B cell (primary cell): ENCODE measurements around the gene LONP1.
"Not testable (repeated sequence)": the region's sequence is repeated elsewhere in the genome, so short reads cannot be mapped to it uniquely, and the experiment has no call there.

Experiments
- EZH2 ChIP-seq: IDR thresholded peaks from 2 replicates; pipeline ENCODE4 v1.6.1; 2012; ENCODE audit warnings: borderline replicate concordance, low read depth, mild to moderate bottlenecking, moderate library complexity, low read length; ENCODE audit not compliant: insufficient read depth, poor library complexity, severe bottlenecking
- TF ChIP-seq, protein P1 (sequence below): fragments of 200-600 bp; IDR thresholded peaks from one replicate; pipeline ENCODE4 v1.8.0; 2022; ENCODE audit warnings: antibody characterized with exemption, mild to moderate bottlenecking

DNA sequence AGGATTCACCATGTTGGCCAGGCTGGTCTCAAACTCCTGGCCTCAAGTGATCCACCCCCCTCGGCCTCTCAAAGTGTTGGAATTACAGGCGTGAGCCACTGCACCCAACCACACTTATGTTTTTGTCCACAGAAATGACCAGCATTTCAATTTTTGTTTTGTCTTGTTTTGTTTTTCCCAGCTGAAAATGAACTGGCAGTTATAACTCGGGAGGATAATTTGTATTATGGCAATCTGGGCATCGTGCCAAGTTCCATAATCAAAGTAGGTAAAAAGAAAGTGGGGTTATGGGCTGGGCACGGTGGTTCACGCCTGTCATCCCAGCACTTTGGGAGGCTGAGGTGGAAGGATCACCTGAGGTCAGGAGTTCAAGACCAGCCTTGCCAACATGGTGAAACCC, 29.0 kb upstream of the LONP1 start:
- TF ChIP-seq, protein P1, sequence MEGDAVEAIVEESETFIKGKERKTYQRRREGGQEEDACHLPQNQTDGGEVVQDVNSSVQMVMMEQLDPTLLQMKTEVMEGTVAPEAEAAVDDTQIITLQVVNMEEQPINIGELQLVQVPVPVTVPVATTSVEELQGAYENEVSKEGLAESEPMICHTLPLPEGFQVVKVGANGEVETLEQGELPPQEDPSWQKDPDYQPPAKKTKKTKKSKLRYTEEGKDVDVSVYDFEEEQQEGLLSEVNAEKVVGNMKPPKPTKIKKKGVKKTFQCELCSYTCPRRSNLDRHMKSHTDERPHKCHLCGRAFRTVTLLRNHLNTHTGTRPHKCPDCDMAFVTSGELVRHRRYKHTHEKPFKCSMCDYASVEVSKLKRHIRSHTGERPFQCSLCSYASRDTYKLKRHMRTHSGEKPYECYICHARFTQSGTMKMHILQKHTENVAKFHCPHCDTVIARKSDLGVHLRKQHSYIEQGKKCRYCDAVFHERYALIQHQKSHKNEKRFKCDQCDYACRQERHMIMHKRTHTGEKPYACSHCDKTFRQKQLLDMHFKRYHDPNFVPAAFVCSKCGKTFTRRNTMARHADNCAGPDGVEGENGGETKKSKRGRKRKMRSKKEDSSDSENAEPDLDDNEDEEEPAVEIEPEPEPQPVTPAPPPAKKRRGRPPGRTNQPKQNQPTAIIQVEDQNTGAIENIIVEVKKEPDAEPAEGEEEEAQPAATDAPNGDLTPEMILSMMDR, result not testable (repeated sequence)
- not testable (repeated sequence) for TF ChIP-seq EZH2
